Activated CD8-positive, alpha-beta memory T cell treated with anti-CD3 and anti-CD28 coated beads for 1 hour (primary cell): ENCODE results near the gene BPNT1.
A peak's percentile ranks its signal among the peaks of the same experiment; 100 is the strongest.
"Not testable (repeated sequence)": the region's sequence is repeated elsewhere in the genome, so short reads cannot be mapped to it uniquely, and the experiment has no call there.

Source experiments
- DNase-seq, 2 donors: peaks; one replicate each; pipeline ENCODE4 v3.0.0-alpha.2; 2020; ENCODE audit warnings: low read depth in 1 of 2; ENCODE audit errors: extremely low read depth in 1 of 2

The BPNT1 gene

DNA sequence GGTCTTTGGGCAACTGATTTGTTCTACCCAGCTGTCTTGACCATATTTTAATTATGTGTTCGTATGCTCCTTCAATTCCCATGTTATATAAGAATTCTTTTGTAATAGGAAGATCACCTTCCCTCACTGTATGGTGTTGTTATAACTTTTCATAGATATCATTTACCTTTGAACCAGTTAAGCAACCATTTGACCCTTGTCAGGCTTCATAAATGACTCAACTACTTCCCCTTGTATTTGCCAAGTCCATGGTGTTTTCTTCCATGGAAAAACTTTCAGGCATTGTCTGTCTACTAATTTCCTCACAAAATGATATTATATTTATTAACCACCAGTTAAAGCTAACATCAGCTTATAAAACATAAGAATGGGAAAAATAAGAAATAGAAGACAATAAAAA lies 5.1 kb downstream of the BPNT1 start:
- DNase-seq, result no peak

- DNase-seq, result no peak
Observed at GRCh38 chr1:220077887-220078286, 11.7 kb downstream of the BPNT1 start.

DNA sequence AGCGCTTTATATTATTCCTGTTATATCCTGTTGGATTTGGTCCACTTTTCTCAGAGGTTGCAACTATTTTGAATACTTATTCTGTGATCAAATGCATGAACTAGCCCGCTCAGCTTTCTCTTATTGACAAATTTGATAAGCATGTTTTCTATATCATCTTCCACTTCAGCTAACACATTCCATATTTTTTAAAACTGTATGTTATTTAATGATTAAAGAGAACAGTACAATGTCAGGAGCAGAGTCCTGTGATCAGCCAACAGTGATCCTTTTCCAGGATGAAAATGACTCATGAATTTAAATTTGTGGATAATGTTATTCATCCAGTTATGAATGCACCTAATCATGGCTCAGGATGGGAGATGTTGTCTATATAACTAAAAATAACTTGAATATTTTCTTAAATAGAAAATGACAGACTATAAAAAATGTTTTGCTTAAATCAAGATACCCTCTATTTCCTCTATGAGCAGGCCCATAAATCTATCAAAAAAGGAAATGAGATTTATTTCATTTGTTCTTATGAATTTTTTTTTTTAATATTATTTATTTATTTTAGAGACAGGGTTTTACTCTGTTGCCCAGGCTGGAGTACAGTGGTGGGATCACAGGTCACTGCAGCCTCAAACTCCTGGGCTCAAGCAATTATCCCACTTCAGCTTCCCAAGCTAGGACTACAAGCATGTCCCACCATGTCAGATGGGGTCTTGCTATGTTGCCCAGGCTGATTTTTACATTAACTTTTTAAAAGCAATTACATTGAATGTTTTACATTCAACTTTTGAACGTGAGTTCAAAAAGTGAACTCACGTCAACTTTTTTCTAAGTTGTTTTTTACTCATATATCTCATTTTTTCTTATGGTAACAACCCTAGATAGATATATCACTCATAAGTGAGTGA lies 12.5 kb downstream of the BPNT1 start:
- DNase-seq, result no peak

- DNase-seq, result no peak
Observed at GRCh38 chr1:220067269-220068204, 22.1 kb downstream of the BPNT1 start.

DNA sequence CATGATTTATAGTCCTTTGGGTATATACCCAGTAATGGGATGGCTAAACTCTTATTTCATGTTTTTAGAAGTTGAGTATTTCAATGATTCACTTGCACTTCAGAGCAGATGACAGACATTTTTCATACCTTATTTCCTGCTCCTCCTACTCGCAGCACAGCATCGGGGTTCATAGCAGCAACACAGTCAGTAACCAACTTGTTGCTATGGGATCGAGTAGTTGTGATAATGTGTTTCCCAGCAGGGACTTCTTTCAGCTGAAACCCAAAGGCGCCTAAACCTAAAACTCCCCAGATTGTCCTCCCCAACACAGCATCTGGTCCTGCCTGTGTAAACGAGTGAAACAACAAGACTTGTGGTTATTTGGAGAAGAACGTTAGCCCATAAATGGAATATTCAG lies 27.0 kb downstream of the BPNT1 start:
- no peak for DNase-seq

DNA sequence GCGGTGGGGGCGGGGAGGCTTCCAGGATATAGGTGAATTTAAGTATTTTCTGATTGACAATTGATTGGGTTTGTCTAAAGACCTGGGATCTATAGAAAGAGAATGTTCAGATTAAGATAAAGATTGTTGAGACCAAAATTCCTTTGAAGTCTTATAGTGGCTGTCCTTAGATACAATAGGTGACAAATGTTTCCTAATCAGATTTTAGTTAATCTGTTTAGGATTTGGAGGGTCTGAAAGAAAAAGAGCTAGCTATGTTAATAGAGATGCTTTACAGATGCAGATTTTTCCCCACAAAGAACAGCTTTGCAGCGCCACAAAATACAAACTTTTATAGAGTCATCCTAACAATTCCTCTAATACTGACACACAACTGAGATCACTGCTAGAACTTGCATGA lies 28.7 kb downstream of the BPNT1 start:
- DNase-seq, result no peak

DNA sequence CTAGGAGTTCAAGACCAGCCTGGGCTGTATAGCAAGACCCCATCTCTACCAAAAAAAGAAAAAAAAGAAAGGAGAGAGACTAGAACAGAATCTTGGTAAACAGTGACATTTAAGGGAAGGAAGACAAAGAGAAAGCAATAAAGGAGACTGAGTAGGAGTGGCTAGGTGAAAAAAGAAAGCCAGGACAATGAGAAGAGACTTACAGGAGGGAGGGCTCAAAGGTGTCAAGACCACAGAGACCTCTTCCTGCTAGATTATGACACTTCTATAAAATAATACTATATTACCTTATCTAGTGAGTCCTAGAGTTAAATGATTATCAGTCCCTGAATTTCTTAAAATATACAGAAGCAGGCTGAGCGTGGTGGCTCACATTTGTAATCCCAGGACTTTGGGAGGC lies 33.2 kb downstream of the BPNT1 start:
- no peak for DNase-seq

GRCh38 chr1:220046052-220046930 lies 43.3 kb downstream of the BPNT1 start, which contains the start of gene EPRS1:
TSS of gene EPRS1 (minus strand) at chr1:220046505. CDS start at chr1:220046388, 117 bp downstream.
- peak; percentile 81 to 87 for DNase-seq

DNA sequence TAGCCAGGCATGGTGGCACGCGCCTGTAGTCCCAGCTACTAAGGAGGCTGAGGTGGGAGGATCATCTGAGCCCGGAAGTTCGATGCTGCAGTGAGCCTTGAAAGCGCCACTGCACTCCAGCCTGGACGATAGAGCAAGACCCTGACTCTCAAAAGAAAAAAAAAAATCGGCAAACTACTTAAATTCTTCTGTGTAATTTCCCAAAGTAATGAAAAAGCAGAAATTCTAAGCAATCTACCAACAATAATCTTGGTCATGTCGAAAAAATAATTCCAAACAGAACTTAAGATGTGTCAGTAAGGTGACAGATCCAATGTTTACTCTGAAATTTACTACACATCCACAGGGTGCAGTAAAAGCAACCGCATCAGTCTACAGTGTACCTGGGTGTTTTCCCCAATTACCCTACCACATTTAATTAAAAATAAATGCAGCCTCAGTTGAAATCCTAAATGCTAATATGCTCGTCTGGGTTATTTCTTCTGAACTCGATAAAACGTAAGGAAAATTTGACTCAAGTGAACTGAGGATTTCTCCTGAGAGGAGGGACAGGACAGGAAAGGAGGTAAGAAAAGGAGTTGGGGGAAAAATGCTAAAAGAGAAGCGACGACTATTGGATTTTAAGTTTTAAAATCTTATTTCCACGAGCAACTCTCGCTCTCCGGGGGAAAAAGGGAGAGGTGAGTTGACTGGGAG lies 44.1 kb downstream of the BPNT1 start:
- DNase-seq, result no peak

GRCh38 chr1:220044678-220045355 lies 44.8 kb downstream of the BPNT1 start:
- no peak for DNase-seq

- DNase-seq, result no peak
Observed at GRCh38 chr1:220043646-220044045, 45.9 kb downstream of the BPNT1 start.

DNA sequence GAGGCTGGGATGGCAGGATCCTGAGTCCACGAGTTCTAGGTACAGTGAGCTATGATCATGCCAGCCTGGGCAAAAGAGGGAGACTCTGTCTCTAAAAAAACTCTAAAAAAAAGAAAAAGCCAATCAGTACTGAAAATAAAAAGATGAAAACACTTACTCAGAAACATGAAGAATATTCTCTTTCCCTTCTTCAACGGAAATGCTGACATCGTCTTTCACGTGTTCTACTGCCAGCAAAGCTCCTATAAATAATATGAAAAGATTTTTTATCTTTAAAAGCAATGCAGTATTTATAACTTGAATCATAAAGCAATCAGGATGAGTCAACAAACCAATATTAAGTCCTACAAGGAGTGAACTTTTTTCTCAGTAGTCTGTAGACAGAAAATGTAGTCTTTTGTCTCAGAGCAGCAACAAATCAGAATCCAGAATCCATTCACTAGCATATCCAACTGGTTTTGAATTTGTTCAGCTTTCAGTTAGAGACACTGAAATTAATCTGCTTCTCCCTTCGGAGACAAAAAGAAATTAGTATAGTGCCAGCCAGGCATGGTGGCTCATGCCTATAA lies 49.5 kb downstream of the BPNT1 start:
- no peak for DNase-seq

DNA sequence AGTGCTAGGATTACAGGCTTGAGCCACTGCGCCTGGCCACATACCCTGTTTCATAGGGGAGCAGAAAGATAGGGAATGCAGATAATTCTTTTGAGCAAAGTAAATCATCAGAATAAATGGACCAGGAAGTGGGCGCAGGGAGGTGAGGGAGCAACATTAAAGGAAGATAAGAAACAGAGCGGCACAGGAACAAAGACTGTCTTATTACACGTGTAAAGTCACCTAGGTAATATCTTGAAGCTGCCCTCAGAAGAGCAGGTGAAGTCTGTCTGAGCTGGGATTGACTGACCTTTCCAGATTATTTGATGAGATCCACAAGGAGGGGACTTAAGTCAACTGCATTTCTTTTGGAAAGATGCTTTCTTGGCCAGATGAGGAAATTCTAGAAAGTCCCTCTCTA lies 50.9 kb downstream of the BPNT1 start:
- DNase-seq, result no peak

GRCh38 chr1:220037810-220038209 lies 51.8 kb downstream of the BPNT1 start:
- DNase-seq, result not testable (repeated sequence)

DNA sequence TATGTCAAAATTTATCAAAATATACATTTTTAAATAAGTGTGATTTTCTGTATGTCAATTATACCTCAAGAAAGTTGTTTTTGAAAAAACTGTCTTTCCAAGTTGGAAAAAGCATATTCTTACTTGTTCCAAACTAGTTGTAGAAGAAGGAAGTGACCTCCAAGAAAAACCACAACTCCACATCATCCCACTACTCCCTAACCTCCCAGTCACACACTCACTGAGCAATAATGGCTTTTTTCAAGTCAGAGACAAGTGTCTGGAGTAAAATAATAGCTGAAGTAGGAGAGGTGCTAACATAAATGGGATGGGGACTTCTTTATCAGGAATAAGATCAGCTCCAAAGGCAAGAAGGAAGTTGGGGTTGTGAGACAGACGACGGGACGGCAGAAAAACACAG lies 56.7 kb downstream of the BPNT1 start:
- DNase-seq, result no peak

DNA sequence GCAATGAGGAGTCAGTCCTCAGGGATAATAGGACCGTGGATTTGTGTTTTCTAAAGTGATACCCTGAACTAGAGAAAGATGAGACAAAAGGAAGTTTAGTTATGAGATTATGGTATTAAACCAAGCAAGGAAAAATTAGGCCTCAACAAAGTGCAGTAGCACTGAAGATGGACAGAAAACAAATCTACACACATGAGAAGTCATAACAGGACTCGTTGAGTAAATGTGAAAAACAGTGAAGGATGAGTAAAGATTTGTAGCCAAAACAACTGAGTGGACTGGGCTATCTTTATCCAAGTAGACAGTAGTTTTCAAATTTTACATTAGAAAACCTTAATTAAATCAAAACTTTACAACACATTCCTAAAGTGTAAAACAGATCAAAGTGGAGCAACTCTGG lies 58.3 kb downstream of the BPNT1 start:
- no peak for DNase-seq

DNA sequence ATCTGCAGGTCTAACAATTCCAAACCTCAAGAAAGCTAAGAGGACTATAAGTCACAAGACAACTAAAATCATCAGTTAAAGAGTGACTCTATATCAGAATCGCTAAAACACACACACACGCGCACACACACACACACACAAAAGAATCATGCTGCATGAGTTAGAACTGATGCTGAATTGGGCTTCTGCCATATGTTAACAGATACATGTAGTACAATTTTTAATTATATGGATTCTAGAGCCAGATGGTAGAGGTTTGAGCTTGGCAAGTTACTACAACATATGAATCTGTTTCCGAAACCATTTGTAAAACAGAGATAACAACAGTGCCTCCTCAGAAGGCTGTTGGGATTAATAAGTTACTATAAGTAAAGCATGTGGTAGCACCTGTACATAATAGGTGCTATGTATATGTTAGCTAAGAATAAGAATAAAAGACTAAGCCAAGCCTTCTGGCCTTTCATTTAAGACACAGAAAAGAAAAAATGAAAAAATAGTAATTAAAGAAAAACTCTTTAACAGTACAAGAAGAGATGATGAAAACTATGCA lies 61.2 kb downstream of the BPNT1 start:
- no peak for DNase-seq

GRCh38 chr1:220019071-220019470 lies 70.5 kb downstream of the BPNT1 start:
- no peak for DNase-seq

DNA sequence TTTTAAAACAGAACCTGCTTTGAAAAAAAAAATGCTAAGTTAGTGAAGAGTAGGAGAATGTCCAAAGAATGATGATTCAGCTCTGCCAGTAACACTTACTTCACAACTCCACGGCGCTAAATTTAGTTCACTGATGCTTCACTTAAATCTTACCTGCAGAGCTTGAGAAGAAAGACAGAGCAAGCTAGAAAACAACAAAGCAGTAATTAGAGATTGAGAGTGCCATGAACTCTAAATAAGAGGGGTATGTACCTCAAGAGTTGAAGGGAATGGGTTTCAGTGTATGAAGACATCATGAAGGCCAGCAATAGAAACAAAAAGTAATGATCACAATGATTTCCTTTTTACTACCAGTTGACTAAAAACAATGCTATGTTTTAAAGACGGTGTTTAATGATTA lies 76.1 kb downstream of the BPNT1 start:
- DNase-seq, result no peak
